Retinal pigment epithelial cell (primary cell): ENCODE data around the gene ASIC2.

Experiments used
- DNase-seq: peaks from one replicate; pipeline ENCODE4 v3.0.0-alpha.2; 2010; ENCODE audit warnings: low read depth
- H3K4me3 ChIP-seq: 2 replicates; pipeline ENCODE4 v1.5.1; 2011; ENCODE audit warnings: mild to moderate bottlenecking, low read length, control low read depth, moderate library complexity
- TF ChIP-seq, protein P1 (sequence below): conservative IDR thresholded peaks from 2 replicates; pipeline ENCODE4 v1.5.1; 2011; ENCODE audit warnings: low read depth, low read length, control low read depth, inconsistent platforms

ASIC2 gene

DNA sequence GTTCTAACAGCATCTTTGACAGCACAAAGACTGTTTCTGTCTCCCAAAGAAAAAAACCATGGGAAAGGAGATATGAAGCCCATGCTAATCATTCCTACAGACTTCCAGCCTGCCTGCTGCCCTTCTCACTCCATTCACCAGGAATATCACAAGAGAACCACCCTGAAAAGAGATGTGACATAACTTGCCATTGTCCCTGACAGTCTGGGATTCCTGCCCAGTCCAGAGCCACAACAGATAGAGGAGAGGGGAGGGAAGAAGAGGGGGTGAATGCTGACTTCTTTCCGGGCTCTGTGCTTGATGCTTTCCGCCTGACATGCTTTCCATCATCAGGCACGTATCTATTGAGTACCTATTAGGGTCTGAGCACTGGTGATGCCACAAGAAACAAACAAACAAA, 31.6 kb upstream of the ASIC2 start:
- TF ChIP-seq, protein P1, sequence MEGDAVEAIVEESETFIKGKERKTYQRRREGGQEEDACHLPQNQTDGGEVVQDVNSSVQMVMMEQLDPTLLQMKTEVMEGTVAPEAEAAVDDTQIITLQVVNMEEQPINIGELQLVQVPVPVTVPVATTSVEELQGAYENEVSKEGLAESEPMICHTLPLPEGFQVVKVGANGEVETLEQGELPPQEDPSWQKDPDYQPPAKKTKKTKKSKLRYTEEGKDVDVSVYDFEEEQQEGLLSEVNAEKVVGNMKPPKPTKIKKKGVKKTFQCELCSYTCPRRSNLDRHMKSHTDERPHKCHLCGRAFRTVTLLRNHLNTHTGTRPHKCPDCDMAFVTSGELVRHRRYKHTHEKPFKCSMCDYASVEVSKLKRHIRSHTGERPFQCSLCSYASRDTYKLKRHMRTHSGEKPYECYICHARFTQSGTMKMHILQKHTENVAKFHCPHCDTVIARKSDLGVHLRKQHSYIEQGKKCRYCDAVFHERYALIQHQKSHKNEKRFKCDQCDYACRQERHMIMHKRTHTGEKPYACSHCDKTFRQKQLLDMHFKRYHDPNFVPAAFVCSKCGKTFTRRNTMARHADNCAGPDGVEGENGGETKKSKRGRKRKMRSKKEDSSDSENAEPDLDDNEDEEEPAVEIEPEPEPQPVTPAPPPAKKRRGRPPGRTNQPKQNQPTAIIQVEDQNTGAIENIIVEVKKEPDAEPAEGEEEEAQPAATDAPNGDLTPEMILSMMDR: no peak
- no peak overlapping the region for H3K4me3 ChIP-seq
- DNase-seq: no peak

DNA sequence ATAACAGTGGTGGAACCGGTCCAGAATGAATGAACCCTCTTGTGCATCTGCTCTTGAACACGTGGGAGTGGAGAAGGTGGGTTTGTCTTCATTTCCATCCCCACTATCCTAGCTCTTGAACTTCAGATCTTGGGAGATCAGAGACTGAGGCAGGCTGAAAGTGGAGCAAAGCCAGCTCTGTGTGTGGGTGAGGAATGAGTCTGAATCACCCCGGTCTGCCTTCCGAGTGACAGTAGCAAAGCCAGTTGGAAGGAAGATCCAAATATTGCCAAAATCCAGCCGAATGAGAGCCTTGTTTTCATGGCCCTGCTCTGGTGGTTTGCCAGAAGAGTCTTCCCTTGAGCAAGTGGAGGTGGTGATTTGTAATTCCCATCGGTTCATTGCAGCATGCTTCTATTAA, 29.0 kb upstream of the ASIC2 start:
- H3K4me3 ChIP-seq: no peak overlapping the region
- no peak for DNase-seq
- TF ChIP-seq, protein P1: no peak

DNA sequence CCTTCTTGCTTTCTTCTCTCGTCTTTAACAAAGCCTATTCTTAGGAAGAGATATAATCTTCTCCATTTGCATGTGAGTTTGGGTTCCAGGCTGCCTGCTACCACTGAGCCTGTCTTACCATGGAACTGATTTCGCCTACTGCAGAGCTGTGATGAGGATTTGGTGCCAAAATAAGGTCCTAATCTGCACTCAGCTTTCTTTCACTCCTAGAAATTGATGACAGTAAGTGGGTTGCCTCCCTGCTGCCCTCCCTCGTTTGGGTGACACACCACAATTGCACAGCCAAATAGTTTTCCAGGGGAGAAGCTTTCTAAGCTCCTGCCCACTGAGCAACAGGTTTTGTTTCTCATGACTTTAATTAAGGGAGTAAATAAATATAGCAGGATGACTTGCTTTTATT, 25.1 kb upstream of the ASIC2 start:
- TF ChIP-seq, protein P1: no peak
- H3K4me3 ChIP-seq: no peak overlapping the region
- DNase-seq: no peak

DNA sequence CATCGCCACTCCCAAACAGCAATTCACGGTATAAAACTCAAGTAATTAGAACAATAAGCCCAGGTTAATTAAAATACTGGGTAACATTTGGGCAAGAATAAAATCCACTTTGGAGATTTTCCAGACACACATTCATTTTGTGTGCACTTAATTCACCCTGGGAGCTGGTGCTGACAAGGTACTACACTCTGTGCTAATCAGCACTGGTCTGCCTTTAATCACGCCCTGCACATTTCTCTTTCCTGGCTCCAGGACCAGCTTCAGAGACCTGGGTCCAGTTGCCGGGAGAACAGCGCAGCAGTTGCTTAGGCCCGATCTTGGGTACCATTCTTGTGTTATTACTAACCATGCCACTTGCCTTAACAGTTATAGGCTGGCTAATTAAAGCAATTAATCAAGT, 23.7 kb upstream of the ASIC2 start:
- DNase-seq: no peak
- H3K4me3 ChIP-seq: no peak overlapping the region
- TF ChIP-seq, protein P1: no peak

DNA sequence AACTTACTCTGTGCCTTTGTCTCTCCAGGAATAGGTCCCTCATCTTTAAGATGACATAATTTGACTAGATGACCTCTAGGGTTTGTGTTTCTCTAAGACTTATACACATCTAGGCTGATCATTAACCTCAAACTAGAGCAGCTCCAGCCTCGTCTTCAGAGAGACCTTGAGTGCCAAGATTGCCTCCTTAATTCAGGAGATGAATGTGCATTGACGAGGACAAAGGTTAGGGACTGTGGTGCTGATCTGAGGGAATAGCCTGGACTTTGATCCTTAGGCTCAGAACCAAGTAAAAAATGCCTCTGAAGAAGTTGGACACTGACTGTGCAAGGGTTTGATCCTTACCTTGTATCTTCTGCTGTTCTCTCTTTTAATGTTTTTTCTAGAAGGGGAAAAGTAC, 17.2 kb upstream of the ASIC2 start:
- DNase-seq: no peak
- no peak overlapping the region for H3K4me3 ChIP-seq
- TF ChIP-seq, protein P1: no peak

DNA sequence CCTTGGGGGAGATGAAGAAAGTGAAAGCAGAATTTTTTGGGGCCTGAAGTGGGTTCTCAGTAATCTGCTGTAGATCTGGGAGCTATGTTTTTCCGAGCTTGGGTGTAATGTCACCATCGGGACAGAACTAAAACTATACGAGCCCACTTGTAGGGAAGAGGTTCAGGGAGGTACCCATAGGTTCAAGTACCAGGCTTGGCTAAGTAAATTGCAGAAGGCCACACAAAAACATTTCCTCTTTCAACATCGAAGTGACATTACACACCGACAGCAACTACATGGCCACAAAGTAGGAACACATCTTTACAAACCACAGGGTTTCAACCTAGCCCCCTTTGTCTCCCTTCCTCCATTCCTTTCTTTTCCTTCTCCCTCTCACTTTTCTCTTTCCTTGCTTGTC, 10.2 kb upstream of the ASIC2 start:
- TF ChIP-seq, protein P1: no peak
- no peak overlapping the region for H3K4me3 ChIP-seq
- DNase-seq: no peak

DNA sequence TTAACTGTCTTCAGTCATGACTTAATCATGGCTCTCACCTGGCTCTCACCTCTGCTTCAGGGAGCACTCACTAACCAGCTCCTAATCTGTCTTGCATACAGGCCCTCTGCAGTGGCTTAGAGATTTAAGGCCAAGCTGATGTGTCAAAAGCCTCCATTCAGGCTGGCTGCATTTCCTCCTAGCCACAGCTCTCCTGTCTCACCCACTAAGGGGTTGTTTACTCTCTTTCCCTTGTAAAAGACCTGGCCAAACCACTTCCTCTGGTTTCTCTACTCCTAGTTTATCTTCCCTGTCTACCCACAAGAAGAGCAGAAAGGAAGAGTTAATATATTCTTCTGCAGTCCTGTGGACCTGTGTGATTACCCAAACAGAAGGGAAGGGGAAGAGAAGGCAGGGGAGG, 9.3 kb upstream of the ASIC2 start:
- no peak for DNase-seq
- no peak overlapping the region for H3K4me3 ChIP-seq
- TF ChIP-seq, protein P1: no peak
